GM20431 (cell line): Measurements from ENCODE around the gene FBXL17.

Experiments used
- in situ Hi-C: fragments of 300-500 bp; cut with MseI, MboI; formaldehyde crosslinking; loops from one replicate; pipeline ENCODE4 v1.15.0; 2020; ENCODE audit warnings: low sequenced_read_pairs; ENCODE audit not compliant: unreplicated experiment

Gene FBXL17

GRCh38 chr5:108028883-108029282 lies 353.0 kb downstream of the FBXL17 start:
- in situ Hi-C loops = no loop called here

- in situ Hi-C loops = no loop called here
Measured at GRCh38 chr5:108028412-108028811, 353.5 kb downstream of the FBXL17 start.

GRCh38 chr5:108025957-108026356 lies 355.9 kb downstream of the FBXL17 start:
- in situ Hi-C loops = no loop called here

GRCh38 chr5:108024986-108025385 lies 356.9 kb downstream of the FBXL17 start:
- in situ Hi-C loops = no loop called here

GRCh38 chr5:108016101-108016500 lies 365.8 kb downstream of the FBXL17 start:
- in situ Hi-C loops = no loop called here

GRCh38 chr5:108006791-108007190 lies 375.1 kb downstream of the FBXL17 start:
- in situ Hi-C loops = no loop called here

GRCh38 chr5:108003178-108003577 lies 378.7 kb downstream of the FBXL17 start:
- in situ Hi-C loops = no loop called here

- in situ Hi-C loops = no loop called here
Measured at GRCh38 chr5:108001222-108001621, 380.7 kb downstream of the FBXL17 start.

GRCh38 chr5:107997338-107997980 lies 384.4 kb downstream of the FBXL17 start:
- in situ Hi-C loops = no loop called here

- in situ Hi-C loops = no loop called here
Measured at GRCh38 chr5:107993341-107993740, 388.6 kb downstream of the FBXL17 start.

- in situ Hi-C loops = no loop called here
Measured at GRCh38 chr5:107990881-107991810, 390.8 kb downstream of the FBXL17 start.

GRCh38 chr5:107985144-107985543 lies 396.8 kb downstream of the FBXL17 start:
- in situ Hi-C loops = no loop called here

- in situ Hi-C loops = no loop called here
Measured at GRCh38 chr5:107982703-107983425, 399.0 kb downstream of the FBXL17 start.

GRCh38 chr5:107980923-107981692 lies 400.8 kb downstream of the FBXL17 start:
- in situ Hi-C loops = no loop called here

GRCh38 chr5:107979900-107980299 lies 402.0 kb downstream of the FBXL17 start:
- in situ Hi-C loops = no loop called here

- in situ Hi-C loops = no loop called here
Measured at GRCh38 chr5:107979291-107979690, 402.6 kb downstream of the FBXL17 start.

GRCh38 chr5:107977550-107978071 lies 404.3 kb downstream of the FBXL17 start:
- in situ Hi-C loops = no loop called here

GRCh38 chr5:107975568-107975967 lies 406.3 kb downstream of the FBXL17 start:
- in situ Hi-C loops = no loop called here

GRCh38 chr5:107971846-107972245 lies 410.1 kb downstream of the FBXL17 start:
- in situ Hi-C loops = no loop called here

GRCh38 chr5:107969847-107970246 lies 412.1 kb downstream of the FBXL17 start:
- in situ Hi-C loops = no loop called here
